Measurements from ENCODE around the gene TSHZ2.

The TSHZ2 gene

GRCh38 chr20:53331151-53331973 lies 359.2 kb downstream of the TSHZ2 start:
- DNase-seq, result no peak

- DNase-seq, result no peak
These were observed 360.1 kb downstream of the TSHZ2 start for GRCh38 chr20:53332022-53332837.

GRCh38 chr20:53334861-53335260 lies 362.7 kb downstream of the TSHZ2 start:
- DNase-seq, result no peak

- no peak for DNase-seq
These were observed 363.4 kb downstream of the TSHZ2 start for GRCh38 chr20:53335555-53335954.

GRCh38 chr20:53336892-53337291 lies 364.7 kb downstream of the TSHZ2 start:
- no peak for DNase-seq

GRCh38 chr20:53337390-53338101 lies 365.4 kb downstream of the TSHZ2 start:
- no peak for DNase-seq

GRCh38 chr20:53338716-53339115 lies 366.6 kb downstream of the TSHZ2 start:
- DNase-seq, result no peak

- DNase-seq, result no peak
These were observed 370.3 kb downstream of the TSHZ2 start for GRCh38 chr20:53342429-53342828.

GRCh38 chr20:53343448-53343847 lies 371.3 kb downstream of the TSHZ2 start:
- no peak for DNase-seq

- DNase-seq, result no peak
These were observed 372.7 kb downstream of the TSHZ2 start for GRCh38 chr20:53344891-53345290.

GRCh38 chr20:53345536-53346334 lies 373.6 kb downstream of the TSHZ2 start:
- no peak for DNase-seq

- no peak for DNase-seq
These were observed 374.1 kb downstream of the TSHZ2 start for GRCh38 chr20:53346335-53346648.

GRCh38 chr20:53349730-53350129 lies 377.6 kb downstream of the TSHZ2 start:
- DNase-seq, result peak in 2 of 3 donors; percentile 6 to 35

GRCh38 chr20:53352727-53353440 lies 380.7 kb downstream of the TSHZ2 start:
- no peak for DNase-seq

- DNase-seq, result no peak
These were observed 382.2 kb downstream of the TSHZ2 start for GRCh38 chr20:53354314-53354713.

GRCh38 chr20:53355790-53356189 lies 383.6 kb downstream of the TSHZ2 start:
- no peak for DNase-seq

GRCh38 chr20:53359425-53359824 lies 387.3 kb downstream of the TSHZ2 start:
- no peak for DNase-seq

GRCh38 chr20:53360852-53361251 lies 388.7 kb downstream of the TSHZ2 start:
- DNase-seq, result no peak

GRCh38 chr20:53362736-53363135 lies 390.6 kb downstream of the TSHZ2 start:
- DNase-seq, result no peak

GRCh38 chr20:53364646-53365045 lies 392.5 kb downstream of the TSHZ2 start:
- DNase-seq, result no peak

- no peak for DNase-seq
These were observed 392.9 kb downstream of the TSHZ2 start for GRCh38 chr20:53365076-53365475.

- DNase-seq, result no peak
These were observed 393.4 kb downstream of the TSHZ2 start for GRCh38 chr20:53365539-53366075.
